BE2C (cell line): ENCODE data around the gene PHF14.

ENCODE experiments used
- DNase-seq: peaks from one replicate; pipeline ENCODE4 v3.0.0-alpha.2; 2020
- H3K27me3 ChIP-seq: fragments of 250-450 bp; sonication (Bioruptor Pico); 2 replicates; pipeline ENCODE4 v1.5.1; 2020; ENCODE audit warnings: mild to moderate bottlenecking
- H3K36me3 ChIP-seq: fragments of 250-450 bp; sonication (Bioruptor Pico); 2 replicates; pipeline ENCODE4 v1.5.1; 2020; ENCODE audit warnings: mild to moderate bottlenecking
- H3K4me1 ChIP-seq: fragments of 250-450 bp; sonication (Bioruptor Pico); 2 replicates; pipeline ENCODE4 v1.5.1; 2020
- H3K4me3 ChIP-seq: 2 replicates; pipeline ENCODE4 v1.5.1; 2011; ENCODE audit warnings: low read depth, low read length
- H3K9me3 ChIP-seq: fragments of 250-450 bp; sonication (Bioruptor Pico); 2 replicates; pipeline ENCODE4 v1.5.1; 2020
- CTCF ChIP-seq: IDR thresholded peaks from 2 replicates; pipeline ENCODE4 v1.5.1; 2012; ENCODE audit warnings: mild to moderate bottlenecking, low read depth, low read length

PHF14 gene

GRCh38 chr7:11203683-11204082 is 230.0 kb downstream of the PHF14 start:
- H3K36me3 ChIP-seq = no peaks in the 10 kb centered on the region
- no peak overlapping the region for H3K4me3 ChIP-seq
- DNase-seq = no peak
- peaks cover 8% of the 10 kb centered on the region for H3K4me1 ChIP-seq
- no peaks in the 10 kb centered on the region for H3K9me3 ChIP-seq
- no peaks in the 10 kb centered on the region for H3K27me3 ChIP-seq
- TF ChIP-seq CTCF = no peak

- no peaks in the 10 kb centered on the region for H3K9me3 ChIP-seq
- H3K36me3 ChIP-seq = no peaks in the 10 kb centered on the region
- no peak for DNase-seq
- peaks cover 8% of the 10 kb centered on the region for H3K4me1 ChIP-seq
- no peak overlapping the region for H3K4me3 ChIP-seq
- no peak for TF ChIP-seq CTCF
- H3K27me3 ChIP-seq = no peaks in the 10 kb centered on the region
Observed at GRCh38 chr7:11206177-11206899, 232.7 kb downstream of the PHF14 start.

DNA sequence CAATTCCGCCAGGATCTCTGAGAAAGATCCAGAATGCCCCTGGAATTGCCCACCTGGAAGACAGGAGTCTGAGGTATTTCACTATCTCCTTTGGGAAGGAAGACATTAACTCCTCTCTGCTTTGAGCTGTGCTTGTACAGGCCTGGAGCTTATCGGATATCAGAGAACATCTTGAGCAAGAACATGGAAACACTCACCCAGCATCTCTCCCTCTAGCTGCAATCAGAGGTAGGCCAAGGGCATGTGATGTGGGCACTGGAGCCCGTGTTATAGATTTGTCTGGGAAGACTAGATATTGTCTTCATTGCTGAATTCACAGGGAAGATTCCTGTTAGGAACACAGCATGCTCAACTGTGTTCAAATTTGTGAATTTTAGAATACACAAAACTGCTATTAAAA is 233.9 kb downstream of the PHF14 start:
- no peak for DNase-seq
- peaks cover 11% of the 10 kb centered on the region for H3K4me1 ChIP-seq
- TF ChIP-seq CTCF = peak; percentile 43
- no peaks in the 10 kb centered on the region for H3K9me3 ChIP-seq
- no peaks in the 10 kb centered on the region for H3K27me3 ChIP-seq
- H3K4me3 ChIP-seq = no peak overlapping the region
- H3K36me3 ChIP-seq = no peaks in the 10 kb centered on the region

DNA sequence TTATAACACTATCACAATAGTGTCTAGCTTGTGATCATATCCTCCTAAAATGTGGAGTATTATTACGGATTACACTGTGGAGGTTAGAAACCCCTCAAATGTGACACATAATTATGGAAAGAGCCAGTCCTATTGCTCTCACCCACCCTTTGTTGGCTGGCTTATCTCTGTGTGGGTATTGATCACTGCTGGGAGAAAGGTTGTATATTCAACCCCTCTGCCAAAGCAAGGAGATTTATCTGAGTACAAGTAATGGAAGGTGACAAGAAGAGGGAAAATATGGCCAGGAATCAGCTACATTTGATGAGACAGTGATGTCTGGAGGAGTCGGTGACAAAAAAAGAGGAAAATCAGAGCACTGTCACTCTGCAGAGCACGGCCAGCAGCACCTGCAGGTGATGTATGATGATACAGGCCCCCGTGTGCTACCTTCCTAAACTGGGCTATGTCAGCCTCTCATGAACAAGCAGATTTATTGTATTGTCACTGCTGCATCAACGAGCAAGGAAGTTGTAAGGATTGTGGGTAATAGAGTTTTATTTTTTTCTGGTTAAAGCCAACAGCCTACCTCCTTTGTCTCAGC is 235.3 kb downstream of the PHF14 start:
- H3K27me3 ChIP-seq = no peaks in the 10 kb centered on the region

GRCh38 chr7:11210374-11210773 is 236.7 kb downstream of the PHF14 start:
- Histone ChIP-seq H3K27me3 (no peaks in the 10 kb centered on the region), H3K36me3 (no peaks in the 10 kb centered on the region), H3K9me3 (no peaks in the 10 kb centered on the region), H3K4me1 (peaks cover 11% of the 10 kb centered on the region), H3K4me3 (no peak overlapping the region)
- TF ChIP-seq CTCF = no peak
- DNase-seq = no peak

More for the DNA sequence above, 235.3 kb downstream of the PHF14 start:
- TF ChIP-seq CTCF = no peak
- DNase-seq = no peak
- no peak overlapping the region for H3K4me3 ChIP-seq
- H3K9me3 ChIP-seq = no peaks in the 10 kb centered on the region
- no peaks in the 10 kb centered on the region for H3K36me3 ChIP-seq
- peaks cover 11% of the 10 kb centered on the region for H3K4me1 ChIP-seq

- H3K9me3 ChIP-seq = no peaks in the 10 kb centered on the region
- peak; percentile 52 for DNase-seq
- H3K4me3 ChIP-seq = peak overlapping the region; percentile 27; the same call in 1 of the 2 replicates
- peaks cover 3% of the 10 kb centered on the region; the same call in 1 of the 2 replicates for H3K4me1 ChIP-seq
- TF ChIP-seq CTCF = peak; percentile 95
- H3K27me3 ChIP-seq = no peaks in the 10 kb centered on the region
- H3K36me3 ChIP-seq = no peaks in the 10 kb centered on the region
Observed at GRCh38 chr7:11212080-11212711, 238.5 kb downstream of the PHF14 start.
